ENCODE data around the gene ELMO1. TPM values are rescaled to one million over a fixed set of nuclear protein-coding genes. Genes with fewer than 3 reads are reported as not detected.
A peak's percentile ranks its signal among the peaks of the same experiment; 100 is the strongest.

Gene ELMO1
- total RNA-seq, 1 donor from 2014 or later = 0.69 TPM

GRCh38 chr7:36852017-36852416 lies 596.6 kb downstream of the ELMO1 start:
- peak; percentile 37 for DNase-seq (ENCODE audit: low read depth)
- TF ChIP-seq, protein P1, sequence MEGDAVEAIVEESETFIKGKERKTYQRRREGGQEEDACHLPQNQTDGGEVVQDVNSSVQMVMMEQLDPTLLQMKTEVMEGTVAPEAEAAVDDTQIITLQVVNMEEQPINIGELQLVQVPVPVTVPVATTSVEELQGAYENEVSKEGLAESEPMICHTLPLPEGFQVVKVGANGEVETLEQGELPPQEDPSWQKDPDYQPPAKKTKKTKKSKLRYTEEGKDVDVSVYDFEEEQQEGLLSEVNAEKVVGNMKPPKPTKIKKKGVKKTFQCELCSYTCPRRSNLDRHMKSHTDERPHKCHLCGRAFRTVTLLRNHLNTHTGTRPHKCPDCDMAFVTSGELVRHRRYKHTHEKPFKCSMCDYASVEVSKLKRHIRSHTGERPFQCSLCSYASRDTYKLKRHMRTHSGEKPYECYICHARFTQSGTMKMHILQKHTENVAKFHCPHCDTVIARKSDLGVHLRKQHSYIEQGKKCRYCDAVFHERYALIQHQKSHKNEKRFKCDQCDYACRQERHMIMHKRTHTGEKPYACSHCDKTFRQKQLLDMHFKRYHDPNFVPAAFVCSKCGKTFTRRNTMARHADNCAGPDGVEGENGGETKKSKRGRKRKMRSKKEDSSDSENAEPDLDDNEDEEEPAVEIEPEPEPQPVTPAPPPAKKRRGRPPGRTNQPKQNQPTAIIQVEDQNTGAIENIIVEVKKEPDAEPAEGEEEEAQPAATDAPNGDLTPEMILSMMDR (conservative IDR thresholded peaks at IDR 0.05; ENCODE audit: low read depth, low read length) = no peak
- H3K4me3 ChIP-seq (ENCODE audit: low read depth, low read length) = no peak overlapping the region

GRCh38 chr7:36851382-36851781 lies 597.3 kb downstream of the ELMO1 start:
- H3K4me3 ChIP-seq (ENCODE audit: low read depth, low read length) = no peak overlapping the region
- TF ChIP-seq, protein P1 (conservative IDR thresholded peaks at IDR 0.05; ENCODE audit: low read depth, low read length) = no peak
- no peak for DNase-seq (ENCODE audit: low read depth)

DNA sequence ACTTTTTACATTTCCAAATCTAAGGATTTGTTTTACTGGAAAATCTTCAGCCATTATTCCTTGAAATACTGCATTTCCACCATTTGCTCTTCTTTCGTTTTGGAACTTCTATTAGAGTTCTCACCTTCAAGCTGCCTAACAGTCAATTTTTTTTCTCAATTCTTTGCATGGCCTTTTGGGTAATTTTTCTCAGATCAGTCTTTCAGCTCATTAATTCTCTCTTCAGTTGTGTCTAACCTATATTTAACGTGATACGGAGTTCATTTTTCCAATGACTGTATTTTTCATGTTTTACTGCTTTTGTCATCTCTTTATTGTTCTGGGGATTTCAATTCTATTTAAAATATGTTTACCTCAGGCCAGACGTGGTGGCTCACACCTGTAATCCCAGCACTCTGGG lies 600.7 kb downstream of the ELMO1 start:
- no peak overlapping the region for H3K4me3 ChIP-seq (ENCODE audit: low read depth, low read length)
- no peak for DNase-seq (ENCODE audit: low read depth)
- TF ChIP-seq, protein P1 (conservative IDR thresholded peaks at IDR 0.05; ENCODE audit: low read depth, low read length) = no peak

- TF ChIP-seq, protein P1 (conservative IDR thresholded peaks at IDR 0.05; ENCODE audit: low read depth, low read length) = no peak
- no peak for DNase-seq (ENCODE audit: low read depth)
- no peak overlapping the region for H3K4me3 ChIP-seq (ENCODE audit: low read depth, low read length)
Measured at GRCh38 chr7:36844374-36844773, 604.3 kb downstream of the ELMO1 start.

DNA sequence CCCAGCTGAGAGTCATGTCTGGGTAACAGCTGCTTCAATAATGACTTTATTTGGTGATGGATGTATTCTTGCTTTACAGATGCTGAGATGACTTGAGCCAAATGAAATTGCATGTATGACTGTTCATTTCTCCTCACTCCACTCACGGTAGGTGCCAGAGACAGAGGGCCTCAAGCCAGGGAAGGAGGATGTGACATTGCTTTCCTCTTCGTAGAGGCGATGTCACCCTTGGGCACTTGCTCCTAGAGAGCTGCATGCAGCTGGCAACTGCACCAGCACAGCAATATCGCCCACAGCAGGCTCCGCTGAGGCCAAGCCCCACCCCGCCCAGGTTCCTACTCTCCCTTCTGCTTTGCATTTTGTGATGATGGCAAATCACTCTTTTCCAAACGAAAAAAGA lies 607.8 kb downstream of the ELMO1 start:
- TF ChIP-seq, protein P1 (conservative IDR thresholded peaks at IDR 0.05; ENCODE audit: low read depth, low read length) = no peak
- DNase-seq (ENCODE audit: low read depth) = no peak
- no peak overlapping the region for H3K4me3 ChIP-seq (ENCODE audit: low read depth, low read length)

- TF ChIP-seq, protein P1 (conservative IDR thresholded peaks at IDR 0.05; ENCODE audit: low read depth, low read length) = no peak
- no peak for DNase-seq (ENCODE audit: low read depth)
- no peak overlapping the region for H3K4me3 ChIP-seq (ENCODE audit: low read depth, low read length)
Measured at GRCh38 chr7:36838616-36839225, 609.9 kb downstream of the ELMO1 start.

DNA sequence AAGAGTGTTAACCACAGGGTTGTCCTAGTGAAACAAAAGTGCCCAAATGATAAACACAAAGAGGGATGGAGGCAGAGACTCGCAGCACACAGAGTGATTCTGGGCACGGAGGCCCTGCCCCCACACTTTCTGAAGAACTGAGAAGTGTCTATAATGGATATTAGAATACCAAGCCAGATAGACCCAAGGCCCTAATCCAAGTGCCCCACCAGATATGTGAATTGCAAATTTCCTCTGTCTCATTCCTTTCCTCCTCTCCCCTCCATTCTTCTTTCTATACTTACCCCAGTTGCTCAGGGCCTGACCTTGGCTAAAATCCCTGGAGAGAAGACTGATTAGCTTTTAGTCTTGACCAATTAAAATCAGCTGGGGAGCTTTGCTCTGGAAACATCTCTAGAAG lies 617.6 kb downstream of the ELMO1 start:
- no peak for DNase-seq (ENCODE audit: low read depth)
- H3K4me3 ChIP-seq (ENCODE audit: low read depth, low read length) = no peak overlapping the region
- TF ChIP-seq, protein P1 (conservative IDR thresholded peaks at IDR 0.05; ENCODE audit: low read depth, low read length) = no peak

Data from epithelial cell of proximal tubule (primary cell).